ENCODE measurements around the gene MED13. TPM values are rescaled to one million over a fixed set of nuclear protein-coding genes. Genes with fewer than 3 reads are reported as not detected.

Gene MED13
- polyA plus RNA-seq, 1 donor (not counting 4 experiments of a cell fraction or from before 2014, with no cell fraction given) = 21.4 TPM

DNA sequence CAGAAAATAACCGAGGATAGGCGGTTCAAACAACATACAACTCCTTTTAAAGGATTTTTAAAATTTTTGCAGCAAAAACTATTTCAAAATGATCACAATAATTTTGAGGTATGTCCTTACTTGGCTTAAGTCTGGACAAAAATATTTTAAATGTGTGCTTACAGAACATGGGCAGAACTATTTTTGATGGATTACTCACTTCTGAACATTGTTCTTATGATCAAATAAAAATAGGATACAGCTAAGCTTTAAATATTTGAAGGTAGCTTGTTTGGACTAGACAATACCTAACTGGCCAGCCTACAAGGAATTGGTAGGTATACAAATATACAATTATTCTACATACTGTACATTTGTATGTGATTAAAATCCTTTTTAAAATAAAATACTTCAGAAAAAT lies 123.0 kb downstream of the MED13 start:
- H3K27ac ChIP-seq (ENCODE audit: control insufficient read depth, insufficient read depth, low read length) = no peak overlapping the region
- no peaks in the 10 kb centered on the region for H3K79me2 ChIP-seq (ENCODE audit: control insufficient read depth, insufficient read depth, low read length)
- H2AFZ ChIP-seq (ENCODE audit: control insufficient read depth, low read length) = no peak overlapping the region
- no peaks in the 10 kb centered on the region for H3K27me3 ChIP-seq (ENCODE audit: control insufficient read depth, extremely low read depth, insufficient read depth, low read length)
- no peaks in the 10 kb centered on the region for H3K9me3 ChIP-seq (ENCODE audit: control insufficient read depth, low read depth, low read length)
- no peak overlapping the region for H3K4me3 ChIP-seq (ENCODE audit: control insufficient read depth in 2 of 3, extremely low read depth in 1 of 3, insufficient read depth in 2 of 3, low read depth in 1 of 3, low read length in 3 of 3)
- H3K9me1 ChIP-seq (ENCODE audit: control insufficient read depth, extremely low read depth, insufficient read depth, low read length) = no peaks in the 10 kb centered on the region
- TF ChIP-seq CTCF (optimal IDR thresholded peaks at IDR 0.05 in 1 of 3, IDR thresholded peaks at IDR 0.05 in 1 of 3, conservative IDR thresholded peaks at IDR 0.05 in 1 of 3; ENCODE audit: extremely low read depth in 1 of 3, insufficient read depth in 2 of 3, low read length in 3 of 3) (no peak), EZH2 (IDR thresholded peaks at IDR 0.05; ENCODE audit: low read length) (no peak)
- DNase-seq (ENCODE audit: low read depth, low spot score) = no peak
- H3K4me2 ChIP-seq (ENCODE audit: control insufficient read depth, extremely low read depth, insufficient read depth, low read depth, low read length) = no peak overlapping the region
- H4K20me1 ChIP-seq (ENCODE audit: control insufficient read depth, extremely low read depth, insufficient read depth, low read length) = no peaks in the 10 kb centered on the region
- H3K9ac ChIP-seq (ENCODE audit: control insufficient read depth, extremely low read depth, insufficient read depth, low read length) = no peak overlapping the region
- no peak for FAIRE-seq
- H3K4me1 ChIP-seq (ENCODE audit: control insufficient read depth, extremely low read depth, insufficient read depth, low read length) = no peaks in the 10 kb centered on the region
- dilution Hi-C loops (cut with MboI; ENCODE audit: extremely low pct_ligation_motif_present, low sequenced_read_pairs) = no loop called here
- peaks cover 0 to 5% of the 10 kb centered on the region in 2 experiments for H3K36me3 ChIP-seq (ENCODE audit: control insufficient read depth in 2 of 2, extremely low read depth in 1 of 2, insufficient read depth in 2 of 2, low read length in 2 of 2)

DNA sequence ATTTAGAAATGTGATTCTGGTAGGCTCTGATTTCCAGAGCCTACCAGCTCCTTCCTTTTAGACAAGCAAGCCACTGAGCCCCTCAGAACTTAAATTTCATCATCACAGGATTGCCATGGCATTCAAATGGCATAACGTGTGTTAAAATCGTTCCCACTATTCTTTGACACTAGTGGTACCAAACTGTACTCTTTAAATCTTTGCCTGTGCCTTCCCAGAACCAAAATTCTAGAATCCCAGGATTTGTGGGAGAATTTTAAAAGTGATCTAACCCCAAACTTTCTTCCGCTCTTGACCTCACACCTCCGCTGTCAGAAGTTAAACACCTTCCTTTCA lies 137.0 kb downstream of the MED13 start:
- Histone ChIP-seq H2AFZ (ENCODE audit: control insufficient read depth, low read length) (peak overlapping the region; percentile 93), H3K4me3 (ENCODE audit: control insufficient read depth in 2 of 3, extremely low read depth in 1 of 3, insufficient read depth in 2 of 3, low read depth in 1 of 3, low read length in 3 of 3) (peak overlapping the region; percentile 62 to 89 (median 85)), H3K9me1 (ENCODE audit: control insufficient read depth, extremely low read depth, insufficient read depth, low read length) (no peaks in the 10 kb centered on the region), H3K9me3 (ENCODE audit: control insufficient read depth, low read depth, low read length) (no peaks in the 10 kb centered on the region), H3K36me3 (ENCODE audit: control insufficient read depth in 2 of 2, extremely low read depth in 1 of 2, insufficient read depth in 2 of 2, low read length in 2 of 2) (peaks cover 0 to 2% of the 10 kb centered on the region in 2 experiments), H4K20me1 (ENCODE audit: control insufficient read depth, extremely low read depth, insufficient read depth, low read length) (no peaks in the 10 kb centered on the region), H3K27ac (ENCODE audit: control insufficient read depth, insufficient read depth, low read length) (peak overlapping the region; percentile 93), H3K79me2 (ENCODE audit: control insufficient read depth, insufficient read depth, low read length) (peaks cover 13% of the 10 kb centered on the region), H3K27me3 (ENCODE audit: control insufficient read depth, extremely low read depth, insufficient read depth, low read length) (no peaks in the 10 kb centered on the region), H3K9ac (ENCODE audit: control insufficient read depth, extremely low read depth, insufficient read depth, low read length) (peak overlapping the region; percentile 97), H3K4me2 (ENCODE audit: control insufficient read depth, extremely low read depth, insufficient read depth, low read depth, low read length) (peak overlapping the region; percentile 94), H3K4me1 (ENCODE audit: control insufficient read depth, extremely low read depth, insufficient read depth, low read length) (peaks cover 10% of the 10 kb centered on the region)
- dilution Hi-C loops (cut with MboI; ENCODE audit: extremely low pct_ligation_motif_present, low sequenced_read_pairs) = no loop called here
- DNase-seq (ENCODE audit: low read depth, low spot score) (no peak), FAIRE-seq (no peak)
- TF ChIP-seq EZH2 (IDR thresholded peaks at IDR 0.05; ENCODE audit: low read length) (no peak), CTCF (optimal IDR thresholded peaks at IDR 0.05 in 1 of 3, IDR thresholded peaks at IDR 0.05 in 1 of 3, conservative IDR thresholded peaks at IDR 0.05 in 1 of 3; ENCODE audit: extremely low read depth in 1 of 3, insufficient read depth in 2 of 3, low read length in 3 of 3) (no peak)

All from keratinocyte (primary cell).